HG03064 (cell line): ENCODE data around the gene SLC37A1.
"Not testable (repeated sequence)": the region's sequence is repeated elsewhere in the genome, so short reads cannot be mapped to it uniquely, and the experiment has no call there.

ENCODE experiments used
- ATAC-seq: cut with Tn5 transposase; IDR thresholded peaks from one replicate; pipeline ENCODE4 v1.9.1; 2021; ENCODE audit warnings: low read depth; ENCODE audit not compliant: unreplicated experiment

SLC37A1 gene

DNA sequence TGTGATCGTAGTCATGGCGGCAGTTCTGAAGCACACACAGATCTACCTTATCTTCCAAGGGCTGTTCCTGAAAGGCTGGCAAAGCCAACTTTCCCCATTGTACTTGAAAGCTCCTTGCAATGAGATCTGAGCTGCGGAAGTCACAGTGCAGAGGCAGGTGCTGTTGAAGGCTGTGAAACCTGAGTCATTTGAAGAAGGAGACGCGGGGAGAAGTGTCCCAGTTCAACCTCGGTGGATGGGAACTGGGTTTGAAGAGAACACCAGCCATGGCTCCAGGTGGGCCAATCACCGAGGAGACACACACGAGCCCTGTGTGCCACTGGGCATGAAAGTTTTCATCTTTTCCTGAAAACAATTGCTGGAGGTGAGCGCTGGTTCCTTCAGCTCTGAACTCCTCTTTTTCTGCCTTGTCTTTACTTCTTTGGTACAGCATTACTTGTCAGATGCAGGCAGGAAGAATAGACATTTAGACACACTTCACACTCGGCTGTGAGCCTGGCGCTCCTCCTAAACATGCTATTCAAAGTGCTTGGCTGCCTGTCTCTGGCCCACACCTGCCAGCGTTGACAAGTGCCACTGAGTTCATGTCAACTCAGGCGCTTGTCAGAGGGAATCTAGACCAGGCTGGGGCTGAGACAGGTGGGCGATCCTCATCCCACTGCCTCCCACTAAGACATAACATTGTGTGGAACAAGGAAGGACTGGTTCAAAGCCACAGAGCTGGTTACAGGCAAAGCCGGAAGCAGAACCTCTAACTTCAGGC is 114.1 kb downstream of the SLC37A1 start:
- ATAC-seq: no peak

DNA sequence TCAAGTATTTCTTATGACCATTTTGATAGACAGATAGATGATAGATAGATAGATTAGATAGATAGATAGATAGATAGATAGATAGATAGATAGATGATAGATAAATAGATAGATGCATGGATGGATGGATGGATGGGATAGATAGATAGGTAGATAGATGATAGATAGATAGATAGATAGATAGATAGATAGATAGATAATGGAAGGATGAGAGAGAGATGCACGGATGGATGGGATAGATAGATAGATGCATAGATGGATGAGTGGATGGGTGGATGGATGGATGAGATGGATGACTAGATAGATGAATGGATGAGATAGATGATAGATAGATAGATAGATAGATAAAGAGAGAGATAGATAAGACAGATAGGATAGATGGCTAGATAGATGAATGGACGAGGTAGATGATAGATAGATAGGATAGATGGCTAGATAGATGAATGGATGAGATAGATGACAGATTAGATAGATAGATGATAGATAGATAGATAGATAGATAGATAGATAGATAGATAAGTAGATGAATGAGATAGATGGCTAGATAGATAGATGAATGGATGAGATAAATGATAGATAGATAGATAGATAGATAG is 114.9 kb downstream of the SLC37A1 start:
- not testable (repeated sequence) for ATAC-seq

DNA sequence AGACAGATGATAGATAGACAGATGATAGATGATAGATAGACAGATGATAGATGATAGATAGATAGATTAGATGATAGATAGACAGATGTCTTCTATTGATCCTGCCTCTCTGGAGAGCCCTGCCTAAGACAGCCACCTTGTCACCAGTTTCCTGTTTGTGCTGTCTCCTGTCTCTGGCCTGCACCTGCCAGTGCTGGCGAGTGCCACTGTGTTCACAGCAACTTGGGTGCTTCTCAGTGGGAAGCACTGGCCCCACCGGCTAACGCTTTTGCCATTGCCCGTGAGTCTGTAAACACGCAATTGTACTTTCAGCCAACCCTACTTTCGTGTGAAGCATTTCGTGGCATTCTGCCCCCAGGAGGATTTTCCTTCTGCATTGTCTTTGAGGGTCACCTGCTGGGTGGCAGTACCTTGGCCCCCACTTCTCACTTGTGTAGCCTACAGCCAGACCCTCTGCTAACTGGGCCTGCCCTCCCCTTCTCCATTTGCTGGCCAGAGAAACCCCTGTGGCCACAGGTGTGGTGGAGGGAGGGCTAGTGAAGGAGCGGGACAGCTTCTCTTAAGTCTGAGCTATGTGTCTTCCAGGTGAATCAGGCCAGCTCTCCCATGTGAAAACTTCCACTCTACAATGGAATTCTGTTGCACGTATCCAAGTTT is 116.4 kb downstream of the SLC37A1 start:
- no peak for ATAC-seq

- ATAC-seq: no peak
These were observed 117.0 kb downstream of the SLC37A1 start for GRCh38 chr21:42630626-42631025.
